ENCODE measurements around the gene MOV10.

- TF ChIP-seq TBL1XR1 (IDR thresholded peaks at IDR 0.05; ENCODE audit: low read length in 2 of 2) (no peak), PHB2 (IDR thresholded peaks at IDR 0.05; ENCODE audit: low read depth) (no peak), CREM (IDR thresholded peaks at IDR 0.05; ENCODE audit: low read depth) (0 out of 2 replicates have a peak, but pooled peaks have one; percentile 32)
These were observed 41.8 kb downstream of the MOV10 start for GRCh38 chr1:112716133-112716720.
